HG03520 (cell line): ENCODE data around the gene TSPAN4.

Experiments
- ATAC-seq: cut with Tn5 transposase; IDR thresholded peaks from one replicate; pipeline ENCODE4 v1.9.1; 2021; ENCODE audit warnings: mild to moderate bottlenecking, moderate library complexity; ENCODE audit not compliant: unreplicated experiment

The TSPAN4 gene

DNA sequence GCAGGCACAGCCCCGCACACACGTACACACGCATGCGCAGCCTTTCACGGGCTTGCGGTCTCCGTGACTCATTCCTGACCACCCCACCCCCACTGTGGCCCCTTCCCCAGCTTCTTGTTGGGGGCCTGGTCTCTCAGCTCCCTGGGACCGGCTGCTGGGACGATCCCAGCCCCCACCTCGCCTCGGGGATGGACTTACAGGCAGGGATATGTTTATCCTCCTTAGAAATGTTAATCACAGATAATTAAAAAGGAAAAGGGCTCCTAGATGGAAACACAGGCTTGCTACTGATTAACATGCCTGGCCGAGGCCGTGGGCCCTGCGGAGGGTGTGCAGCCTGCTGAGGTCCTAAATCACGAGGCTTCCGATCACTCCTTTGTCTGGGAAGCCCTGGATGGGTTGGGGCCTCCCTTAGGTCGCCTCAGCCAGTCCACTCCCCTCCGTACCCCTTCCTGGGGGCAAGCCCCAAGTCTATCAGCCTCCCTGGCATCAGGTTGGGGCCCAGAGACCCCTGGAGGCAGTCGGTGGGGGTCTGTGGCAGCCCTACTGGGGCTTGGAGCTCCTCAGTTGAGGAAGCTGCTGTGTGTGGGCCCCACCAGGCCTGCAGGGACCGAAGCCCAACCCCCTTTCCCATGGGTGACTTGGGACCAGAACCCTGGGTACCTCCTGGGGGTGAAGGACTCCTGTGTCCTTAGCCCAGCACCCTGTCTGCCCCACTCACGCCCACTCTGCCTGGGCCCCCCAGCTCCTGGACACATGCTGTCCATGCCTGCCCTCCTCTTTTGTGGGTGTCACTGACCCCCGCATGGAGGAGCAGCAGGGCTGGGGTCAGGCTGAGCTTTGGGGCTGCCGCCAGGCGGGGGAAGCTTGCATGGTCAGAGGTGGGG, 20.6 kb downstream of the TSPAN4 start:
- no peak for ATAC-seq

DNA sequence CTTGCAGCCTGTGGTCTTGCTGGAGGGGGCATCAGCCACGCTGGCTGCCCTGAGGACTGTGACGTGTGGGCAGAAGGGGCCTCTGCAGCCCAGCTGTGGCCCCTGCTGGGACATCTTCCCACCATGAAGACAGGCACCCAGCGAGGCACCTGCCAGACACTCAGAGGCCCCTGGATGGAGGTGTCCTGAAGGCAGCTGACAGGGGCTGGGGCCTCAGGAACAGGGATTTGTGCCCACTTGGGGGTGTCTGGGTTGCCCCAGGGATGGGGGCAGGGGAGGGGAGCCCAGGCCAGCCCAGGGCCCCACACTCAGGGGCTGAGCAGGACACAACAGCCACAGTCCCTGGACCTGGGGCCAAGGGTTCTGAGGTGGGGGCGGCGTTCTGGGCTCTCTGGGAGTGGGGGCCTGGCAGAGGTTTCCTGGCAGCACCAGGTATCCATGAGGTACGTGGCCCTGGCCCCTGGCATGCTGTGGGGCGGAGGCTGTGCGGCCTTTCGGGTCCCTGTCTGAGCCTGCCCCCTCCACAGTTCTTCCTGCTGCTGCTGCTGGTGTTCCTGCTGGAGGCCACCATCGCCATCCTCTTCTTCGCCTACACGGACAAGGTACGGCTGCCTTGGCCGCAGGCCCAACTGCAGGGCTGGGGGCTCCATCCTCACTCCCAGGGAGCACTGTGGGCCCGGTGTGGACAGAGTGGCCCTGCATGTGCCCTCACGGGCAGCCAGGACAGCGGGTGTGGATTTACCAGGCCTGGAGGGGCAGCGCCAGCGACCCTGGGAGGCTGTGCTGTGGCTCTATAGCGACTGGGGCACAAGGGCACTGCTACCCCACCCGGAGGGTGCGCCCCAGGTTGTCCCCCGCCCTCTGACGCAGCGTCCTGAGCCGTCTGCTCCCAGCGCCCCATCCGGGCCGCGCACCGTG, 21.5 kb downstream of the TSPAN4 start:
- no peak for ATAC-seq

DNA sequence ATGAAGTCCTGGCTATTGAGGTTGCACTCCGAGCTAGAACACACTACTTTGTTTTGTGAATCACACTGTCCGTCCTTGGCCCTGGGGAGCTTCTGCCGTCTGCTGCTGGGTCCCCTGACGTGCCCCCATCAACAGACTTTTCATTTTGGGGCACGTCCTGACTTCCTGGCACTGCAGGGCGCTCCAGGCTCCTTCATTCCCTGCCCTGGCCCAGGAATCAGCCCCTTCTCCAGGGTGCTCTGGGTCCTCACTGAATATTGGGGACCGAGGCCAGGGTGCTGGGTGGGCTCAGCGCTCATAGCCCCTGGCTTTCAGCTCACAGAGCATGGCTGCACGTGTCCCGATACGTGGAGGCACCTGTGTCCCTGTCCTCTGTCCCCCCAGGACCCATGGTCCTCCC, 22.2 kb downstream of the TSPAN4 start:
- no peak for ATAC-seq

- no peak for ATAC-seq
Observed at GRCh38 chr11:865462-866430, 23.1 kb downstream of the TSPAN4 start.

DNA sequence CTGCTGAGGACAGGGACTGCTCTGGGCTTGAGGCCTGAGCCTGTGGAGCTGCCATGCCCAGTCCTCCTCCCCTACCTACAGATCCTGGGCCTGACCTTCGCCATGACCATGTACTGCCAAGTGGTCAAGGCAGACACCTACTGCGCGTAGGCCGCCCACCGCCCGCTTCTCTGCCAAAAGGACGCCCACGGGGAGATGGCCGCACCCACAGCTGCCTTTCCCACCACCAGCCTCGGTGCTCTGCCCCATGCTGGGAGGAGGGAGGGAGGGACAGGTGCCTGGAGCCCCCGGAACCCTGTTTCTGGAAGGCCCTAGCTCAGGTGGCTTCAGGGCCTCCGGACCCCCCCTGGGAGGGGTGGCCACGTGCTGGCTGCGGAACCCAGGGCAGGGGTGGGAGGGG, 23.8 kb downstream of the TSPAN4 start:
- ATAC-seq: no peak

DNA sequence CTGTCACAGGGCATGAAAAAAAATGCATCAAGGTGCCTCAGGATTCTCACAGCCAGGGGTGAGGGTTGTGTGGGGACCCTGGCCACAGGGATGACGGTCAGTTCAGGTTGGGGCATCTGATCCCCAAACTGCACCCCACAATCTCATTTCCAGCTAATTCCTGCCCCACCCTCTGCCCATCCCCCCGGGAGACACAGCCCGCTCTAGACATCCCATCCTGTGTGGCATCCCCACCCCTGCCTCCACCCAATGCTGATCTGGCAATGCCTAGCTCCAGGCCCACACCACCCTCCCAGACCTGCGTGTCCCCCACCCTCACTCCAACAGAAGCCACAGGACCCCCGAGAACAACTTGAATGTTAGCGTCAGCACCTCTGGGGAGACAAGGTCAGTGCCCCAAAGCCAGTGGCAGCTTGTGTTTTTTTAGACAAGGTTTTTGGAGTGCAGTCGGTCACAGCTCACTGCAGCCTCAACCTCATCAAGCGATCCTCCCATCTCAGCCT, 25.3 kb downstream of the TSPAN4 start:
- no peak for ATAC-seq

GRCh38 chr11:868394-868793, 25.7 kb downstream of the TSPAN4 start:
- no peak for ATAC-seq

GRCh38 chr11:868802-869201, 26.1 kb downstream of the TSPAN4 start:
- ATAC-seq: no peak

- no peak for ATAC-seq
Observed at GRCh38 chr11:869399-870126, 26.9 kb downstream of the TSPAN4 start.

- ATAC-seq: no peak
Observed at GRCh38 chr11:870127-870413, 27.4 kb downstream of the TSPAN4 start.

DNA sequence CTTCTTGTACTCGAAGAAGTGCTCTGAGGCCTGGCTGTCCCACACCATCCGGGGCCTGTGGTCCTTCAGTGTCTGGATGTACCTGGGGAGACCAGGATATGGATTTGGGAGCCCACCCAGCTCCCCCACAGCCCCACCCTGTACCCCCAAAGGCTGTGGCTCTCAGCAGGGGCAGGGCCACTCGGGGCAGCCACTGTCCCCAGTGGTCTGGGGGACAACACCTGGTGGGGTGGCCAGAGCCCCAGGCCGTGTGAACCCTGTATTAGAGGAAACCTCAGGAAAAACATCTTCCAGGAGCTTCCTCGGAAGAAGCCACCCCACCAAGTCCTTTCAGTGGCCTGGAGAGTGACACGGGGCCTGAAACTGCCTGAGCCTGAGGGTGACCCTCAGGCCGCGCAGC, 27.8 kb downstream of the TSPAN4 start:
- no peak for ATAC-seq

- no peak for ATAC-seq
Observed at GRCh38 chr11:871472-871871, 28.8 kb downstream of the TSPAN4 start.

DNA sequence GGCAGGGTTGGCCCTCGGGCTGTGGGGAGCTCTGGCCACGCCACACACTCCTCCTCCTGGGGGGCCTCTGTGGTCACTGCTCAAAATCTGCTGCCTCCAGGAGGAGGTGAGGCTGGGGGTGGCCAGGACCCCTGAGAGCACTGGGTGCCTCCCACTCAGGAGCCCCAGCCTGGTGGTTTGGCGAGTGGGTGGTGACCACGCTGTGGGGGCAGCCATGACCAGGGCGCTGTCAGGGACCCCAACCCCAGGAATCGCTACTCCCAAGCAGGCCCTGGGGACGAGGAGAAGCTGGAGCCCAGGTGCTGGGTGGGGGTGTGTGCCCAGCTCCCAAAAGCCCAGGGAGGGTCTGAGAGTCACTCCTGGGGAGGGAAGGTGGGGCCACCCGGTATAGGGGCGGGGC, 30.1 kb downstream of the TSPAN4 start:
- ATAC-seq: no peak

- no peak for ATAC-seq
Observed at GRCh38 chr11:873706-874105, 31.1 kb downstream of the TSPAN4 start.

DNA sequence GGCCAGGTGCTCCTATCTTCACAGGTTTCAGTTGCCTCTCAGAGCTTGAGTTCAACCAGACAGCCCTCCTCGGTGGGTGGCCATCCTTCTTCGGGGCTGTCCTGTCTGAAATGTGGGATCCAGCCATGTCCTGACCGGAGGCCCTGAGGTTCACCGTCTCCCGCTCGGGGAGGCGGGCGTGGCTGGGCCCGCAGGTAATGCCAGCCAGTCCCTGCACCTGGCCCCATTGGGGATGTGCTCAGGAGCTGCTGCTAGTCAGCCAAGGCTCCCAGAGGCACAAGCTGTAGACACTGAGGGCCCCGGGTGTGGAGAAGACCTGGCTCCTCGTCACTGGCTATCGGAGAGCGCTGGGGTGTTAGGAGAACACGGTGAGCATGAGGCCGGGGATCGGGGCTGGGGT, 32.6 kb downstream of the TSPAN4 start:
- ATAC-seq: no peak

GRCh38 chr11:875769-876301, 33.2 kb downstream of the TSPAN4 start:
- no peak for ATAC-seq

GRCh38 chr11:876545-876944, 33.9 kb downstream of the TSPAN4 start:
- ATAC-seq: no peak

- no peak for ATAC-seq
Observed at GRCh38 chr11:877565-877964, 34.9 kb downstream of the TSPAN4 start.

DNA sequence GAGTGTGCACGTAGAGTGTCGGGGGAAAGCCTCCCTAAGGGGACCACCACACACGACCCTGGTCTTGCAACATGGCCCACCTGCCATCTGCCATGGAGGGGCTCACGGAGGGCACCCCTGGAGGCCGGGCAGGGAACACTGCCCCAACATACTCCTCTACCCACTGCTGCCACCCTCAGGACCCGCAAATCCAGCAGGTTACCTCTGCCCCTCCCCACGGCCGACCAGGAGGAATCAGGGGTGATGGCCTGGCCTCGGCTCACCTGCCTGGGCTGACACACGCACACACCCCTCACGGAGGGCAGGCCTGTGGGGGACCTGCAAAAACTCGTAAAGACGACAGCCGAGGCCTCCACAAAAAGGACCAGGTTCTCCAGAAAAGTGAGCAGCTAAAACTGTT, 37.8 kb downstream of the TSPAN4 start:
- no peak for ATAC-seq

DNA sequence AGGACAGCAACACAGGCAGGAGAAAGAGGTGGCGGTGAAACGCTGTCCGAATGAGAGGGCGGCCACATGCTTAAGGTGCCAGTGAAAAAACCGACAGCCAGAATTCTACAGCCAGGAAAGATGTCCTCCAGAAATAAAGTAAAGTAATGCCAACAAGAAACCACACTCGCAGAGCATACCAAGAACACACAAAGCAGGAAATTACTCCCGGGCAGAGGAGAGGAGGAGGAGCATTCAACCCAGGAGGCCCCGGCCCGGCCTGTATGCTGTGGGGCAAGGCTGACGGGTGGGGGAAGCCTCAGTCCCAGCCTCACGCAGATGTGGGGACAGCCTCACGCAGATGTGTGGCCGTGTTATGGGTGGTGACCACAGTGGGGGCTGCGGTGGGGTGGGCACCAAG, 39.9 kb downstream of the TSPAN4 start:
- no peak for ATAC-seq
